ENCODE results near the gene TRAPPC8.
A peak's percentile ranks its signal among the peaks of the same experiment; 100 is the strongest.
"Not testable (repeated sequence)": the region's sequence is repeated elsewhere in the genome, so short reads cannot be mapped to it uniquely, and the experiment has no call there.

TRAPPC8 gene

GRCh38 chr18:31977270-31977872 is 34.4 kb upstream of the TRAPPC8 start:
- DNase-seq (ENCODE audit: extremely low read depth, low read depth) = peak; percentile 11
- TF ChIP-seq CTCF (IDR thresholded peaks at IDR 0.05; ENCODE audit: low read depth, low read length) = peak; percentile 66

- no peak for TF ChIP-seq CTCF (IDR thresholded peaks at IDR 0.05; ENCODE audit: low read depth, low read length)
- no peak for DNase-seq (ENCODE audit: extremely low read depth, low read depth)
These were observed 33.3 kb upstream of the TRAPPC8 start for GRCh38 chr18:31976242-31976641.

- no peak for TF ChIP-seq CTCF (IDR thresholded peaks at IDR 0.05; ENCODE audit: low read depth, low read length)
- no peak for DNase-seq (ENCODE audit: extremely low read depth, low read depth)
These were observed 31.1 kb upstream of the TRAPPC8 start for GRCh38 chr18:31973929-31974546.

- no peak for DNase-seq (ENCODE audit: extremely low read depth, low read depth)
- TF ChIP-seq CTCF (IDR thresholded peaks at IDR 0.05; ENCODE audit: low read depth, low read length) = no peak
These were observed 27.7 kb upstream of the TRAPPC8 start for GRCh38 chr18:31970617-31971016.

- TF ChIP-seq CTCF (IDR thresholded peaks at IDR 0.05; ENCODE audit: low read depth, low read length) = no peak
These were observed 22.5 kb upstream of the TRAPPC8 start for GRCh38 chr18:31965316-31965970.

GRCh38 chr18:31957728-31958127 is 14.8 kb upstream of the TRAPPC8 start:
- no peak for TF ChIP-seq CTCF (IDR thresholded peaks at IDR 0.05; ENCODE audit: low read depth, low read length)
- DNase-seq (ENCODE audit: extremely low read depth, low read depth) = no peak

More at GRCh38 chr18:31965316-31965970, 22.5 kb upstream of the TRAPPC8 start:
- no peak for DNase-seq (ENCODE audit: extremely low read depth, low read depth)

- DNase-seq (ENCODE audit: extremely low read depth, low read depth) = no peak
- no peak for TF ChIP-seq CTCF (IDR thresholded peaks at IDR 0.05; ENCODE audit: low read depth, low read length)
These were observed 11.4 kb upstream of the TRAPPC8 start for GRCh38 chr18:31954349-31954748.

- DNase-seq (ENCODE audit: extremely low read depth, low read depth) = not testable (repeated sequence)
These were observed 10.8 kb upstream of the TRAPPC8 start for GRCh38 chr18:31953699-31954098.
